HG03108 (cell line): ENCODE measurements around the gene SESN3.
A peak's percentile ranks its signal among the peaks of the same experiment; 100 is the strongest.
"Not testable (repeated sequence)": the region's sequence is repeated elsewhere in the genome, so short reads cannot be mapped to it uniquely, and the experiment has no call there.

Experiments used
- ATAC-seq: cut with Tn5 transposase; IDR thresholded peaks from one replicate; pipeline ENCODE4 v1.9.1; 2021; ENCODE audit warnings: moderate library complexity; ENCODE audit not compliant: unreplicated experiment

Gene SESN3, protein sequence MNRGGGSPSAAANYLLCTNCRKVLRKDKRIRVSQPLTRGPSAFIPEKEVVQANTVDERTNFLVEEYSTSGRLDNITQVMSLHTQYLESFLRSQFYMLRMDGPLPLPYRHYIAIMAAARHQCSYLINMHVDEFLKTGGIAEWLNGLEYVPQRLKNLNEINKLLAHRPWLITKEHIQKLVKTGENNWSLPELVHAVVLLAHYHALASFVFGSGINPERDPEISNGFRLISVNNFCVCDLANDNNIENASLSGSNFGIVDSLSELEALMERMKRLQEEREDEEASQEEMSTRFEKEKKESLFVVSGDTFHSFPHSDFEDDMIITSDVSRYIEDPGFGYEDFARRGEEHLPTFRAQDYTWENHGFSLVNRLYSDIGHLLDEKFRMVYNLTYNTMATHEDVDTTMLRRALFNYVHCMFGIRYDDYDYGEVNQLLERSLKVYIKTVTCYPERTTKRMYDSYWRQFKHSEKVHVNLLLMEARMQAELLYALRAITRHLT

GRCh38 chr11:95231127-95231880 is at the start of gene SESN3:
Gene SESN3 (minus strand): TSS chr11:95231202. CDS start chr11:95230860, 342 bp downstream.
- ATAC-seq, result peak; percentile 93

DNA sequence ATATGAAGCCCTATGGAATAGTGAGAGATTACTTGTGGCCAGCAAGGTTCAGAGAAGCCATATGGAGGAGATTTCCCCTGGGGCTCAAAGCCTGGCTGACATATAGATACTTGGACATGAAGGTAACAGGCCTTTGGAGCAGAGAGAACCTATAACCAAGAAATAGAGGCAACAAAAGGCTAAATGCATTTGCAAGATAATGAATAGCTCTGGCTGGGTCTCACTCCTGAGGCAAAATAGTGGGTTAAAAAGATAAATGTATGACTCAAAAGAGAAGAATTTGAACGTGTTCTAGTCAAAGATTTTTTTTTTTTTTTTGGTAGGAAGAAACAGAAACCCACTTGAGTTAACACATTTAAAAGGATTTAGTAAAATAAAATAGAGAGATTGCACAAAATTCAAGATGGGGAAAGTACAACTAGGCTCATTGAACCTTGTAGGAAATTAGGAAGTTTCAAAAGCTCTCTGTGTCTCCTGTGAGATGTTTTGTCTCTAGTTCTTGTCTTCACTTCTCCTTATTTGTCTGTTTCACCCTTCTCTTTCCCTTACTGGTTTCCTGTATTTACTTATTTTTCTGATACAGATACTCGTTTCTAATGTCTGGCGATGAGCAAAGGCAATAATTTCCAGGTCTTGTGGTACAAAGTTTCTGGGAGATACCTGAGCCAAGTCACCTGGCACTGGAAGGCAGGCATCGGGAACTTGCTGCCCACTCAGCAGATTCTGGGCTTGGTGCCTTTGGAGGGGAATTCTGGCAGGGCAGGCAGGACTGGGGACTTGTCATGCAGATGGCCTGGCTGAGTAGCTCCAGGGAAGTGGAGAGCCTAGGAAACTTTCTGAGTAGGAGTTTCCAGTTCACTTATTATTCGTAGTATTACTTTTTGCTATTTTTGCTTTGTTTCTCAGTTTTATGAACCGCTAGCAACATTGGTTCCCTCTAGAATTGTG is 49.2 kb upstream of the SESN3 start:
- no peak for ATAC-seq

DNA sequence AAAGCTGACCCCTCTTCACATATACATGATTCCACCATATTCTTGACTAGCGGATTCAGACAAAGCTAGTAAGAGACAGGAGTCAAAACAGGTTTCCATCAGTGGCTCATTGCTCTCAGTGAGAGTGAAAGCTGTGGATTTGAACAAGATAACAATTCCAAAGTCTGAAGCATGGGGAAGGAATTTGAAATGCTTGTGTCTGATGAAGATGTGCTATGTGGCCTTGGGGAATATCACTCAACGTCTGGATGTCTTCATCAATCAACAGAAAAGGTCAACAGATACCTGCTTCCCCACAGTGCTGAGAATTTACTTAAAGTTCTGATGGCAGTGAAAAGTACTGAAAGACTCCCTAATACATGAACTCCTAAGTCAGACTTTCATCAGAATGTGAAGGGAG is 46.9 kb upstream of the SESN3 start:
- ATAC-seq, result no peak

DNA sequence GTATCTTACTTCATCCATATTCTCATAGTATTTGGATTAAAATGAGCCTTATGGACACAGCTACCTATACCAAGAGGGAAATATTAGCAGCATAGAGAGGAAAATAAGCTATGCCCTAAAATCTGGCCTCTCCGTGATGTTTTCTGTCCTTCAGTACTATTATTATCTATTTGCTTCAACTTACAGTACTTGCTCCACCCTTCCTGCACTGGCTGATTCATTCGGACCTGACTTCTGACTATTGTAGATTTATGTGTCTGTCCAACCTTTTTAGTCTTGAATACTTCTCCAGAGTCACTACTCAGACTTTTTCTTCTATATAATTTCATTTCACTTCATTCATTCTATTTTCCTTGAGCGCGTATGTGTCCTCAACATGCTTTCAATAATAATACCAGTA is 45.1 kb upstream of the SESN3 start:
- ATAC-seq, result no peak

GRCh38 chr11:95273618-95274017 is 42.6 kb upstream of the SESN3 start:
- not testable (repeated sequence) for ATAC-seq

DNA sequence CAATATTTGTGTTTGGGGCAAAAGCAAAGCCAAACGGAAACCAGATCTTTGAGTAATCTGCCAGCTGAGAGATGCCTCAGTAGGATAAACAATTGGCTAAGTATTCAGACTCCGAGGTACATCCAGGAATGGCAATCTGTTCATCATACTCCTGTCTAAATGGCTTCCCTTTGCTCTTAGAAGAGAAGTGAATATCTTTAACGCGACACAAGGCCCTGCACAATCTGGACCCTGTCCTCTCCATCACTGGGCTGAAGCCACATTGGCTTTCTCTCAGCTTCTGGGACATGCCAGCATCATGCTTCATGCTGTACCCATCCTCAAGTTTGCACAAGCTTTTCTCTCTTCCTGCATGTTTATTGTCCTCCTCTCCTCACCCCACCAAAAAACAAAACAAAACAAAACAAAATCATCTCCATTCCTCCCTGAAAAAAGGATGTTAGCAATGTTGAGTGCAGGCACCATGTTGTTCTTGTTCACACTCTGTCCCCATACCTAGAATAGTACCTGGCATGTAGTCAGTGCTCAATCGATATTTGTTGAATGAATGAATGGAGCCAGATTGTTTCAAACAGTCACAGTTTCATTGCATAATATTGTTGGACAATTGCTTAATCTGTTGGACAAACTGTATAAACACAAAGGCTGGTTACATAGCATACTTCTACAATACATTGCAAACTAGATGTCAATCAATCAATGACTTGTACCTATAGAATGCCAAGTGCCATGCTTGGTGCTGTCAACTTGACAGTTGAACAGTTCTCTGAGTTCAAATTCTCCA is 38.2 kb upstream of the SESN3 start:
- no peak for ATAC-seq

GRCh38 chr11:95268391-95268790 is 37.4 kb upstream of the SESN3 start:
- ATAC-seq, result no peak

DNA sequence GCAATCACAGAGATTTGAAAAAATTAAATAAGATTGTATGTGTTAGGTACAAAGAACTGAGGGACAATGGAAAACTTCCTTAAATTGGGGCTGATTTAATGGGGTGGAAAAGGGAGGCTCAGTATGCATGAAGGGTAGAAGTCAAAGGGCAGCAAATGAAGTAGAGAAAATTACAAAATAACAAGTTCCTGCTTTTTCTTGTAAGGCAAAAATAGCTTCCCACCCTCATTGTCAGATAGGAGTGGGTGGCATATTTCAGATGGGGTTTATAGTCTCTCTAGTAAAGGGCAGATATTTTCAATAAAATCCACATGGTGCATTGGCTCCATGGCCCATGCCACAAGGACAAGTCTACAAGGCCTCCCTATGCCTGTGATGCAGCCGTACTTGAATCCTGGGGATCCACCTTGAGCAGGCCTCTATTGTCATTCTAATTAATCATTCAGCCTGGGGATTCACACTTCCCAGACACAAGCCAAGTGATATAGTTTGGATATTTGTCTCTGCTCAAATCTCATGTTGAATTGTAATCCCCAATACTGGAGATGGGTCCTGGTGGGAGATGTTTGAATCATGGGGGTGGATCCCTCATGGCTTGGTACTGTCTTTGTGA is 36.7 kb upstream of the SESN3 start:
- ATAC-seq, result no peak

DNA sequence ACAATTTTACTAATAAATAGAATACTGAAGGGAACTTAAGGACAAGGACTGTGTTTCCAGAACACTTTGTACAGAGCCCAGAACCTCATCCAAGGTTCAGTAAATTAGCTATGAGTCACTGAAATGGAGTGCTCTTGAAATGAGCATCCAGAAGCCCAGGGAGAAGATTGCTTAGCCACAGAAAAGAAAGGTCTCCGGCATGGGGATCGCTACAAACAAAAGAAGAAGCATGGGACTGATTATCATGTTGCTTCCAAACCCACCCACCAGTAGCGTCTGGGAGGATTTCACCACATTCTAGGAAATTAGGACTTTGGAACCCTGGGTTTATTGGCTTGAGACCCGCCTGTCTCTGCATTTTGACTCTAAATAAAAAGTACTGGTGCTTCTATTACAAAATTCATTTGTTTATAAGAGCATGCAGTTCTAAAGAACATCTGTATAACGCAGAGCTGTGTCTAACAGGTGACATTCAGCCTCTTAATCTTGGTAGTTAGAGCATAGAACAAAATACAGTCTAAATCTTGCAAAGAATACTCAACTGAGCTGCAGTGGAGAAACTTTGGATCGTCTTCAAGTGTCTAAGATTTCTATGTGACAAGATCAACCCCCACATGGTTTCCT is 35.9 kb upstream of the SESN3 start:
- ATAC-seq, result no peak

- ATAC-seq, result no peak
Measured at GRCh38 chr11:95264881-95265280, 33.9 kb upstream of the SESN3 start.

GRCh38 chr11:95262994-95263765 is 32.2 kb upstream of the SESN3 start:
- ATAC-seq, result no peak

- ATAC-seq, result no peak
Measured at GRCh38 chr11:95257456-95257971, 26.5 kb upstream of the SESN3 start.

DNA sequence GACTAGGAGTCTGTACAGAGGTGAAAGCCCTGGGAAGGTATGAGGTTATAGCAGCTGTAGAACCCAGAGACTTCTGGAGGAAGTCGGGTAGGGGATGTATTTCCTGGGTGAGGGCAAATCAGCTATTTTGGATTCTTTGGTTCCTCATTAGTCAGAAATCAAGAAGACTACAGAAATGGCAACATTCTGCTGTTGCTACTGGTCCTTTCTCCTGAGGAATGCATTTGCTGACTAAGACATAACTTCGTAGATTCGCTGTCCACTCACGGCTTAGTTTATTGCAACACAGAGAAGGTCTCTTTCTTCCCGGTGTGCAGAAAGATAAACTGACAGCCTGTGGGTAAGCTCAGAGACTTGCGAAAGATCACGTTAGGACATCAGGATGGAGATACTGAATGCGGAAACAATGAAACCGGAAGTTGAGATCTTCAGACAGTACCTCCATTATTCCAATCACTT is 25.3 kb upstream of the SESN3 start:
- ATAC-seq, result no peak

- ATAC-seq, result no peak
Measured at GRCh38 chr11:95255251-95256145, 24.5 kb upstream of the SESN3 start.

DNA sequence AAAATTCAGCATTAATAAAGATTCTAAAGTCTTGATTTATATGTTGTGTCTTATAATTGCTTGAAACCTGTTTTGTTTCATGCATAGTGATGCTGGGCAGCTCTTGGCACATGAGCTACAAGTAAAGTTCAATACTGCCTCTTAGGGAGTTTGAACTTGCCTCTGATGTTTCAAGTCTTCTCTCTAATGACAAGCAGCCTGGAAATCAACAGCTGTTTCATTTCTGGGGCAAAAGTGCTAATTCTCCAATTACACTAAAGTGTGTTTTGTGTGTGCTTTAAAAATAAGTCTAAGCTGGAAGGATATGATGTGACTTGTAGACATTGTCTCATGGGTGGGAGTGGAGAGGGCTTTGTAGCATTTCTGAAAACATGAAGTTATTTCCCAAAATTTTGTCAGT is 23.7 kb upstream of the SESN3 start:
- peak; percentile 6 for ATAC-seq

GRCh38 chr11:95254131-95254704 is 23.2 kb upstream of the SESN3 start:
- peak; percentile 99 for ATAC-seq

- ATAC-seq, result no peak
Measured at GRCh38 chr11:95253141-95253540, 22.1 kb upstream of the SESN3 start.
